Testis (tissue), 3 donors: Measurements from ENCODE around the gene FNIP1. TPM values are rescaled to one million over a fixed set of nuclear protein-coding genes. Genes with fewer than 3 reads are reported as not detected.

Experiments used
- DNase-seq: peaks from one replicate; pipeline ENCODE4 v3.0.0-alpha.2; 2019
- H3K27ac ChIP-seq, 2 donors: fragments of 200-600 bp; sonication (generic); one replicate each; pipeline ENCODE4 v1.5.1; 2019
- H3K27me3 ChIP-seq: fragments of 200-600 bp; sonication (generic); one replicate; pipeline ENCODE4 v1.5.1; 2019
- H3K36me3 ChIP-seq: fragments of 200-600 bp; sonication (generic); one replicate; pipeline ENCODE4 v1.5.1; 2017; ENCODE audit warnings: low read depth; ENCODE audit errors: missing control alignments
- H3K4me1 ChIP-seq: fragments of 200-600 bp; sonication (generic); one replicate; pipeline ENCODE4 v1.5.1; 2019
- H3K4me3 ChIP-seq, 2 donors: fragments of 200-600 bp; sonication (generic); one replicate each; pipeline ENCODE4 v1.5.1; 2017 to 2019
- H3K9me3 ChIP-seq: fragments of 200-600 bp; sonication (generic); one replicate; pipeline ENCODE4 v1.5.1; 2017
- CTCF ChIP-seq, 3 experiments: fragments of 450-650 bp in 2 of 3; fragments of 200-600 bp in 1 of 3; sonication (generic) in 1 of 3; IDR thresholded peaks; one replicate each; pipeline ENCODE4 v1.5.1; 2016 to 2019; ENCODE audit warnings: antibody characterized with exemption in 3 of 3, mild to moderate bottlenecking in 2 of 3, moderate library complexity in 1 of 3
- POLR2A ChIP-seq: fragments of 450-650 bp; IDR thresholded peaks from one replicate; pipeline ENCODE4 v1.6.1; 2017; ENCODE audit warnings: antibody characterized with exemption, mild to moderate bottlenecking, moderate library complexity
- WGBS, 2 donors: methylation state at CpG; one replicate each; pipeline ENCODE4 v1.1.5; 2018; 5-methylcytosine and 5-hydroxymethylcytosine counted together
- intact Hi-C: fragments of 100-400 bp; cut with DNase I; formaldehyde crosslinking; loops from one replicate; pipeline ENCODE4 v1.15.1; 2023; ENCODE audit warnings: low total_unique reads
- polyA plus RNA-seq: library from polyadenylated mRNA; stranded (reverse); fragments of 350-450 nt; fragmentation: Illumina TruSeq; extraction: RNeasy Lipid Tissue Mini Kit (QIAGEN cat#74804); gene quantifications from one replicate; pipeline ENCODE4 v1.2.3, GENCODE V29; 2014; ENCODE audit warnings: low read depth, low replicate concordance; ENCODE audit not compliant: insufficient read depth
- total RNA-seq, 2 donors: library from RNA; depleted of rRNA; stranded (reverse); fragments of >200 nt; gene quantifications; one replicate each; pipeline ENCODE4 v1.2.3, GENCODE V29; 2016

The FNIP1 gene
- total and polyA plus RNA-seq, 3 donors from 2014 or later, result 29.2 to 61.3 (median 60.1) TPM

GRCh38 chr5:131671409-131671808 is 125.4 kb downstream of the FNIP1 start:
- intact Hi-C loops, result no loop called here
- DNase-seq, result no peak

GRCh38 chr5:131664929-131665328 is 131.9 kb downstream of the FNIP1 start:
- Histone ChIP-seq H3K9me3 (no peaks in the 10 kb centered on the region), H3K27ac (no peak overlapping the region), H3K27me3 (no peaks in the 10 kb centered on the region), H3K36me3 (no peaks in the 10 kb centered on the region), H3K4me3 (no peak overlapping the region), H3K4me1 (no peaks in the 10 kb centered on the region)
- TF ChIP-seq POLR2A (no peak), CTCF (IDR thresholded peaks at IDR 0.05) (no peak)
- WGBS, 2 donors, result 88 to 95% methylated on average over 1 of the region's 1 CpG
- intact Hi-C loops, result no loop called here
- DNase-seq, result no peak

More at GRCh38 chr5:131671409-131671808, 125.4 kb downstream of the FNIP1 start:
- Histone ChIP-seq H3K36me3 (no peaks in the 10 kb centered on the region), H3K4me3 (no peak overlapping the region), H3K4me1 (peaks cover 21% of the 10 kb centered on the region), H3K9me3 (no peaks in the 10 kb centered on the region), H3K27me3 (no peaks in the 10 kb centered on the region), H3K27ac (peak overlapping the region; percentile 56 to 76)
- TF ChIP-seq POLR2A (no peak), CTCF (IDR thresholded peaks at IDR 0.05) (no peak)

DNA sequence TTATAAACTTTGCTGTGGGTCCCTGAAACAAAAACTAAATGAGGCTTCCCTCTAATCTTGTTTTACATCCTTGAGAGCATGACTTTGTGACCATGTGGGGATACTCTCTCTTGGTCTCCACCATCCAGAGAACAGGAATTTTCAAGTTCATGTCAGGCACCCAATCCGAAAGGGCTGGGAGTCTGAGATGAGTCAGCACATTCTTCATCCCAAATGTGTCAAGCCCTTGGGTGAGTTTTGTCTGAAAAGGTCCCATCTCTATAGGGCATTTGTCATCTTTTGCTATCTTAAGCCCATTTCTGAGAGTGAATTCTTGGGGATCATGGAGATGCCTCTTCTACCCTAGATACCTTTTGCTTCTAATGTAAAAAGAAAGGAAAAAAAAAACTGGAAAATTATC is 134.9 kb downstream of the FNIP1 start:
- Histone ChIP-seq H3K36me3 (no peaks in the 10 kb centered on the region), H3K27ac (no peak overlapping the region), H3K4me1 (no peaks in the 10 kb centered on the region), H3K9me3 (no peaks in the 10 kb centered on the region), H3K27me3 (no peaks in the 10 kb centered on the region), H3K4me3 (no peak overlapping the region)
- TF ChIP-seq POLR2A, result no peak
- intact Hi-C loops, result no loop called here
- 92 to 100% methylated on average over 1 of the region's 1 CpG for WGBS, 2 donors
- DNase-seq, result no peak

DNA sequence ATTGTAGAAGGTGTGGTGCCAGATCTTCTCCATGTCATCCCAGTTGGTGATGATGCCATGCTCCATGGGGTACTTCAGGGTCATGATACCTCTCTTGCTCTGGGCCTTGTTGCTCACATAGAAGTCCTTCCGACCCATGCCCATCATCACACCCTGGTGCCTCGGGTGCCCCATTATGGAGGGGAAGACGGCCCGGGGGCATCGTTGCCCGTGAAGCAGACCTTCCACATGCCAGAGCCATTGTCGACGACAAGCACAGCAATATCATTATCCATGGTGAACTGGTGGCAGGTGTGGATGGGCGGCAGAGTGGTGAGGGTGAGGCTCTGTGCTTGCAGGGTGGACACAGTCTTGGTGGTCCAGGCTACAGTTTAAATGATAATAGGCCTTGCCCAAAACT is 137.0 kb downstream of the FNIP1 start:
- no peaks in the 10 kb centered on the region for H3K9me3 ChIP-seq
- no peaks in the 10 kb centered on the region for H3K4me1 ChIP-seq
- H3K27ac ChIP-seq, result no peak overlapping the region
- intact Hi-C loops, result no loop called here
- WGBS, 2 donors, result 93 to 98% methylated on average over 8 to 9 of the region's 9 CpGs
- DNase-seq, result no peak
- H3K36me3 ChIP-seq, result no peaks in the 10 kb centered on the region
- TF ChIP-seq CTCF (IDR thresholded peaks at IDR 0.05), result no peak
- no peak for TF ChIP-seq POLR2A
- no peaks in the 10 kb centered on the region for H3K27me3 ChIP-seq
- H3K4me3 ChIP-seq, result no peak overlapping the region

DNA sequence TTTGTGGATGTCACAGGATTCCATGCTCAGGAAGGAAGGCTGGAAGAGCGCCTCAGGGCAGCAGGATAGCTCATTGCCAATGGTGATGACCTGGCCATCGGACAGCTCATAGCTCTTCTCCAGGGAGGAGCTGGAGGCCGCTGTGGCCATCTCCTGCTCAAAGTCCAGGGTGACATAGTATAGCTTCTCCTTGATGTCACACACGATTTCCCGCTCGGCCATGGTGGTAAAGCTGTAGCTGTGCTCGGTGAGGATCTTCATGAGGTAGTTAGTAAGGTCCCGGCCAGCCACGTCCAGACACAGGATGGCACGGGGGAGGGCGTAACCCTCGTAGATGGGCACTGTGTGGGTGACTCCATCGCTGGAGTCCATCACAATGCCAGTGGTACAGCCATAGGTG is 137.5 kb downstream of the FNIP1 start:
- intact Hi-C loops, result no loop called here
- H3K4me1 ChIP-seq, result no peaks in the 10 kb centered on the region
- TF ChIP-seq POLR2A (no peak), CTCF (IDR thresholded peaks at IDR 0.05) (no peak)
- no peaks in the 10 kb centered on the region for H3K27me3 ChIP-seq
- WGBS, 2 donors, result 95 to 100% methylated on average over 1 to 13 of the region's 13 CpGs
- H3K27ac ChIP-seq, result no peak overlapping the region
- no peak for DNase-seq
- no peaks in the 10 kb centered on the region for H3K36me3 ChIP-seq
- H3K4me3 ChIP-seq, result no peak overlapping the region
- H3K9me3 ChIP-seq, result no peaks in the 10 kb centered on the region
